Nucleus accumbens (tissue), 56 donors: ENCODE results near the gene C9.

Experiments
- DNase-seq, 56 donors: peaks; one replicate each; lab custom pipeline; 2025; lab: John Stamatoyannopoulos, UW

C9 gene

GRCh38 chr5:39376293-39376714 is 12.0 kb upstream of the C9 start:
- peak in 17 of 56 donors; percentile 1 to 57 (median 6) for DNase-seq

GRCh38 chr5:39373791-39374190 is 9.5 kb upstream of the C9 start:
- DNase-seq: no peak

GRCh38 chr5:39371367-39371635 is 7.0 kb upstream of the C9 start:
- DNase-seq: no peak

DNA sequence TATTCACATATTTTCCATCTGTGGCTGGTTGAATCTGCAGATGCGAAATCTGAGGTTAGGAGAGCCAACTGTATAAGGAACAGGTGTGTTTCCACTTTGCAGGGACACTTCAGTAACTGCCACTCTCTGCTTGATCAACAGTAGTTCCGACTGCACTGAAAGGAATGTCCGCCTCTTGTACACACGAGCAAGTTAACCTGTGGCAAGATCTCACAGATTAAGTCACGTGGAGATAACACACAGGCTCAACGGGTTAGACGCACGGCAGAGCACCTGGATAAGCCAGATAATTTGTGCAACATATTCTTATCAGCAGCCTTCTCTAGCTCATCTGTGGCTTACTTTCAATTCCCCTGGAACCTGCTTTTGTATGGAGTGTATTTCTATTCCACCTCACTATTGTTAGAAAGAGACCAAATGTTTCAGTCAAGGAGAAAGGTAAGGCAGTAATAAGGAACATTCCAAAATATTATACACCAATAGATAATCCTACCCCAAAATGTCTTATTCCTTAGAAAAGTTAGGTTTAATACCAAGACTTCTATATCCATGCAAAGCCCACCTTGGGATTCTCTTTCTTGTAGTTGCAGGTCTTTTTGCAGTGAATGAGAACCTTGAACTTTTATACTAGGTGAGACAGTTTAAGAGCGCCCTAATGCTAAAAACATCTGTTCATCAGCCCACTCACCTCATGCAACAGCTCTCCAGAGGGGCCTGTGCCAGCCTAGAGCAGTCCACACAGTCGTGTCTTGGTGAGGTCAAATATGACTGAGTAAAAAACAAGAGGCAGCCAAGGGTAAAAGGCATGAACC is 6.5 kb upstream of the C9 start:
- DNase-seq: no peak

GRCh38 chr5:39369123-39369815 is 5.0 kb upstream of the C9 start:
- no peak for DNase-seq

GRCh38 chr5:39368116-39368515 is 3.8 kb upstream of the C9 start:
- DNase-seq: no peak

- DNase-seq: no peak
Observed at GRCh38 chr5:39367711-39368110, 3.4 kb upstream of the C9 start.

DNA sequence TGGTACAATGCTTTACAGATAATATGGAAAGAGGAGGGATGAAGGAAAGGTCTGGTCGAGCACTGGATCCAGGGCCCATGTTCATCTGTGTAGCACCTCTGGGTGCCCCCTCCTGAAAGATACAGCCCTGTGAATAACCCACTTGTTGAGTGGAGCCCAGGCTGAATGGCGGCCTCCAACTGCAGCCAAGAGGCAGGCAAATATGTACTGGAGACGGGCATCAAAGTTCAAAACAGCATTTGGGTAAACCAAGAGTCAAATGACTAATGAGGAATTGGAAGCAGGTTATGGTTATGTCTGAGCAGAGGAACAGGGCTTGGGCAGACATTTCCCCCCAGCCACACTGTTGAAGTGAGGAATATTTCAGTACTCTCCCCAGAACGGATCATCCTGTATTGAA is 1.1 kb downstream of the C9 start:
- DNase-seq: no peak

GRCh38 chr5:39362646-39363045 is 1.6 kb downstream of the C9 start:
- DNase-seq: no peak

DNA sequence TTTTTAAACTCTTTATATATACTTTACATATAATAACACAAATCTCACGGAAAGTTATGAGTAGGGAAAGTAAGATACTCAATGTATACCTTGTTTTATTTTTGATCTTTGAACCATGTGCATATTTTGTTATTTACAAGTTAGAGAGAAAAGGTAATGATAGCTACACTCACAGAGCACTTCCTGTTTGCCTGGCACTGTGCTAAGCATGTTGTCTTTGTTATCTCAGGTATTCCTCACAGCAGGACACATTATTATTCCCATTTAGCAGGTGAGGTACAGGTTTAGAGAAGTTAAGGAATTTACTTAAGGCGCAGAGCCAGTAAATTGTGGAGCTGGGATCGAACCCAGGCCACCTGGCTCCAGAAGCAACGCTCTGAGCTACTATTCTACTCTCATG is 3.0 kb downstream of the C9 start:
- DNase-seq: no peak

DNA sequence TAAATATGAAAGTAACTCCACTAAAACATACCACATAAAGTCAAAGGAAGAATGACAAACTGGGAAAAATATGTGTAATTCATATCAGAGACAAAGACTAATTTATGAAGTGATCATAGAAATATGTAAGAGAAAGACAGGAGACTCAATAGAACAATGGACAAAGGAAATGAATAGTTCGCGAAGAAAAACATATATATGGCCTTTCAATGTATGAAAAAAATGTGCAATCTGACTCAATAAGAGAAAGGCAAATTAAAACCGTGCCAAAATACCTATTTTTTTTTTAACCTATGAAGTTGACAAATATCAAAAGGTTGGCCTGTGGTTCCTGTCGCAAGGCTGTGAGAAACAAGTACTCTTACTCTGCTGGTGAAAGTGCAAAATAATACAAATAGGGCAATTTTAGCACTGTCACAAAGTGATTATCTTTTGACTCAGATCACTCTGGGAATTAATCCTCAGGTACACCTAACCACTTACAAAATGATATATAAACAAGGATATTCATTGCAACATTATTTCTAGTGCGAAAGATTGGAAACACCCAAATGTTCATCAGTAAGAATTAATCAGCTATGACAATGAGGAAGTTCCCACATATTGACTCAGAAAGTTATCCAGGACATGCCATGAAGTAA is 3.7 kb downstream of the C9 start:
- DNase-seq: no peak

GRCh38 chr5:39356263-39356662 is 8.0 kb downstream of the C9 start:
- DNase-seq: no peak

- DNase-seq: no peak
Observed at GRCh38 chr5:39355324-39355723, 9.0 kb downstream of the C9 start.

- DNase-seq: no peak
Observed at GRCh38 chr5:39353717-39354399, 10.4 kb downstream of the C9 start.

DNA sequence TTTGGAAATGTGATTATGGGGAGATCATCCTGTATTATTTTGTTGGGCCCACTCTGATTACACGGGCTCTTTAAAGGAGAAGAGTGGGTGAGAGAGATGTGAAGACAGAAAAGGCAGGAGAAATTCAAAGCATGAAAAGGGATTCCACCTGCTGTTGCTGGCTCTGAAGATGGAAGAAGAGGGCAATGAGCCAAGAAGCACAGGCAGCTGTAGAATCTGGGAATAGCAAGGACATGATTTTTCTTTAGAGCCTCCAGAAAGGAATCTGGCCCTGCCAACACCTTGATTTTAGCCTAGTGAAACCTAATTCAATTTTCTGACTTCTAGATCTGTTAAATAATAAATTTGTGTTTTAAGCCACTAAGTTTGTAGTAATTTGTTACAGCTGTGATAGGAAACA is 11.3 kb downstream of the C9 start:
- no peak for DNase-seq

DNA sequence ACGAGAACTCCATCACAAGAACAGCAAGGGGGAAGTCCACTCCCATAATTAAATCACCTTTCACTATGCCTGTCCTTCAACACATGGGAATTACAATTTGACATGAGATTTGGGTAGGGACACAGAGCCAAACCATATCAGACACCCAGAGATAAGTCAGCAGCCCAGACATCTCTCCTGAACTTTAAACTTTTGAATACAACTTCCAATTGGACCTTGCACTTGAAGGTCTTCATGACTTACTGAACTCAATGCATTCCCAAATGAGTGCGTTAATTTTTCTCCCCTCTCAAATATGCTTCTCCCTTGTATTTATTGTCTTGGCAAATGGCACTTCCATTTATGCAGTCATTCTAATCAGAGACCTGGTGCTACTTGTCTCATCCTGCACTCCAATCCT is 12.1 kb downstream of the C9 start:
- no peak for DNase-seq

- no peak for DNase-seq
Observed at GRCh38 chr5:39349484-39349883, 14.8 kb downstream of the C9 start.

DNA sequence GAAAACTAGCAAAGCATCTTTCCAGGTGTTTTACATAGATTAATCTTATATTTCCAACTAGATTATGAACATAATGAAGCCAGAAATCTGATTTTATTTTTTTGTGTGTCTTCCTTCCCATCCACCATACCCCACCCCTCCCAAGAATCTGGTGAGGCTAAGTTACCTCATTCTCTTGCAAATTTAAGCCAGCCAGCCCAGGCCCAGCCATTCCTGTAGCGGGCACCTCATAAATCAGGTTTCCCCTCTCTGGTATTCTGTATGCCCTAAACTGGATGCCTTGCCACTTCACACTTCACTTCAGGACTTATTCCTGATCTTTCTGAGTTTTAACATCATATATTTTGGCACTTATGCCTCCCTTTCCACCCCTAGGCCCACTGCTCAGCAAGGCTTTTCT is 21.8 kb downstream of the C9 start:
- DNase-seq: no peak

DNA sequence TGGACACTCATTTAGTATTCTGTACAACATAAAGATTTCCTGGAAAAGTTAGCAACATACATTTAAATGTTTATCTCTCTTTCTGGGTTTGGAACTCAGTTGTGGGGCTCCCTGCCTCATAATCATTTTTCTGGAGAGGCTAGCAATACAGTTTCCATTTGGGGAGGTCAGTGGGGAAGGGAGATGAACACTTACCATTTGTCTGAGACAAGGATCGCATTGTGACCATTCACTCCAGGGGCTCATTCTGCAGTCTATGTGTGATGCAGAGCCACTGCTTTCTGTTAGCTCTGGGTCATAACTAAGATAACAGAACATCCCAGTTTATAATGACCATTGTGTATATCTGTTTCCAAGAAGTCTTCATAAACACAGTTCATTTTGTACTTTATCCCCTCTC is 22.4 kb downstream of the C9 start:
- no peak for DNase-seq

- no peak for DNase-seq
Observed at GRCh38 chr5:39340506-39340905, 23.8 kb downstream of the C9 start.

- no peak for DNase-seq
Observed at GRCh38 chr5:39337252-39337915, 26.9 kb downstream of the C9 start.
